HG03521 (cell line): ENCODE results near the gene ZFPM1.

Experiments
- ATAC-seq: cut with Tn5 transposase; IDR thresholded peaks from one replicate; pipeline ENCODE4 v1.9.1; 2021; ENCODE audit warnings: mild to moderate bottlenecking, moderate library complexity; ENCODE audit not compliant: unreplicated experiment

The ZFPM1 gene

GRCh38 chr16:88417684-88418476 is 35.2 kb upstream of the ZFPM1 start:
- ATAC-seq: no peak

- no peak for ATAC-seq
These were observed 34.2 kb upstream of the ZFPM1 start for GRCh38 chr16:88418869-88419268.

DNA sequence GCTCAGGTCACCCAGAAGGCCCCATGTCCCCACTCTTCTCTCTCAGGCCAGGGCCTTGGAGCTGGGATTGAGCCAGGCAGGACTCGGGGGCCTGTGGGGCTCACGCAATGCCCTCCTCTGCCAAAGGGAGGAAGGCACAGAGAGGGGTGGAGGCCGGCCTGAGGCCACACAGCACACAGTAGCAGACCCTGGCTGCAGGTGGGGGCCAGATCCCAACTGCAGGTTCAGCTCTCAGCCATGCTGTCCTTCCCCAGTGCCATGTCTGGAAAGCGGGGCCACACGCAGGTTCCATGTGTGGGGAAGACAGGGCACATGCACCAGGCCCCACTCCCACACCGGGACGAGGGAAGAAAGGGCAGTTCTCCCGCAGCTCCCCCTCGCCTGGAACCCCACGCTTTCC is 33.3 kb upstream of the ZFPM1 start:
- no peak for ATAC-seq

DNA sequence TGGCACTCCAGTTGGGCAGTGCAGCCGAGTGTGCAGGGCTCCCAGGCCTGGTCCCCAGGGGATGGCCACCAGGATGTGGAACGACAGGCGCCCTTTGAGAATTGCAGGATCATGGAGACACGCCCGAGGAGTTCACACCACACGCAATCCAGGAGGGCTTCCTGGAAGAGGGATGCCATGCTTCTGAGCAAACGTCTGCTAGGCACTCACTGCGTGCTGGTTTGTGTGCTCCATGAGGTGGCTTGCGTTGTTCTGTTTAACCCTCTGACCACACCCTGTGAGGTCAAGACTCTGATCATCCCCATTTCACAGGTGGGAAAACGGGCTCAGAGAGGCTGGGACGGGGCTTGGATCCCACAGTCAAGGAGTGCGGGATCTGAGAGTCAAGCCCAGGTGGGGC is 32.6 kb upstream of the ZFPM1 start:
- ATAC-seq: no peak

- ATAC-seq: no peak
These were observed 31.8 kb upstream of the ZFPM1 start for GRCh38 chr16:88421301-88421700.

- ATAC-seq: no peak
These were observed 31.1 kb upstream of the ZFPM1 start for GRCh38 chr16:88421871-88422433.

- ATAC-seq: no peak
These were observed 30.2 kb upstream of the ZFPM1 start for GRCh38 chr16:88422733-88423447.

DNA sequence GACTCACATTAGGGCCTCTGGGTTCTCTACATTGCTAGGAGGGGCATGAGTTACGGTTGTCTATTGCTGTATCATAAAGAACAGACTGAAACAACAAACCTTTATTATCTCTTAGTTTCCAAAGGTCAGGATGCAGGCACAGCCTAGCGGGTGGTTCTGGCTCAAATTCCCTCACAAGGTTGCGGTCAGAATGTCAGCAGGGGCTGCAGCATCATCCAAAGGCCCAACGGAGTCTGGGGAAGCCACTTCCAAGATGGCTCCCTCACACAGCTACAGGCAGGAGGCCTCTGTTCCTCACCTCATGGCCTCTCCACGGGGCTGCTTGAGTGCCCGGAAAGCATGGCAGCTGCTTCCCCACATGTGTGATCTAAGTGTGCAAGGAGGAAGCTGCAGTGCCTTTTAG is 29.6 kb upstream of the ZFPM1 start:
- no peak for ATAC-seq

- no peak for ATAC-seq
These were observed 28.4 kb upstream of the ZFPM1 start for GRCh38 chr16:88424587-88425235.

DNA sequence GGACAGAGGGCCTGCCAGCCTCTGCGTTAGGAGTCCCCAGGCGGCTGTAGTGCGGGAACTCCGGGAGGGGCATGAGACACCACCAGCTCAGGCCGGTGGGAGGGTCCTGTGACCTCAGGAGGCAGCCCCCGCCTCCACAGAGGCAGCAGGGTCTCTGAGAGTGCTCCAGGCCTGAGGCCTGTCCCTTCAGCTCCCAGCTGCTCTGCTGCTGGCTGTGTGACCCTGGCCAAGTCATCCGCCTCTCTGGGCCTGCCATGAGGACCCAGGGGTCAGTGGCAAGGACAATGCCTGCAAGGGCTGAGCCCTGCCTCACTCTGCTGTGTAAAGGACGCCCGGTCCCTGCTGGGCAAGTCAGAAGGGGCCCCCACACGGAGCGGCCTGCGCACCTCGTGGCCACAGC is 27.1 kb upstream of the ZFPM1 start:
- no peak for ATAC-seq

DNA sequence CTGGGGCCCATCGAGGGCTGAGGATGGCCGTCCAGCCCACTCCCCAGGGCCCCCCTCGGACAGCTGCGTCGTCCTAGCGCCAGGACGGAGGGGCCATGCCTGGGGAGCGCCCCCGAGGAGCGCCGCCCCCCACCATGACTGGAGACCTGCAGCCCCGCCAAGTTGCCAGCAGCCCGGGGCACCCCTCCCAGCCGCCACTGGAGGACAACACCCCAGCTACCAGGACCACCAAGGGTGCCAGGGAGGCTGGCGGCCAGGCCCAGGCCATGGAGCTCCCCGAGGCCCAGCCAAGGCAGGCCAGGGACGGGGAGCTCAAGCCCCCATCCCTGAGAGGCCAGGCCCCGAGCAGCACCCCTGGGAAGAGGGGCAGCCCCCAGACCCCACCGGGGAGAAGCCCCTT is 25.7 kb upstream of the ZFPM1 start:
- no peak for ATAC-seq

DNA sequence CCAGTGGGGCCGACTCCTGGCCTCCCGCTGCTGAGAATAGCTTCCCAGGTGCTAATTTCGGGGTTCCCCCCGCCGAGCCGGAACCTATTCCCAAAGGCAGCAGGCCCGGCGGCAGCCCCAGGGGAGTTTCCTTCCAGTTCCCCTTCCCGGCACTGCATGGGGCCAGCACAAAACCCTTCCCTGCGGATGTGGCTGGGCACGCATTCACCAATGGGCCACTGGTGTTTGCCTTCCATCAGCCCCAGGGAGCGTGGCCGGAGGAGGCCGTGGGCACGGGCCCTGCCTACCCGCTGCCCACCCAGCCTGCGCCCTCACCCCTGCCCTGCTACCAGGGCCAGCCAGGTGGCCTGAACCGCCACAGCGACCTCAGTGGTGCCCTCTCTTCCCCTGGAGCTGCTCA is 24.9 kb upstream of the ZFPM1 start:
- no peak for ATAC-seq

DNA sequence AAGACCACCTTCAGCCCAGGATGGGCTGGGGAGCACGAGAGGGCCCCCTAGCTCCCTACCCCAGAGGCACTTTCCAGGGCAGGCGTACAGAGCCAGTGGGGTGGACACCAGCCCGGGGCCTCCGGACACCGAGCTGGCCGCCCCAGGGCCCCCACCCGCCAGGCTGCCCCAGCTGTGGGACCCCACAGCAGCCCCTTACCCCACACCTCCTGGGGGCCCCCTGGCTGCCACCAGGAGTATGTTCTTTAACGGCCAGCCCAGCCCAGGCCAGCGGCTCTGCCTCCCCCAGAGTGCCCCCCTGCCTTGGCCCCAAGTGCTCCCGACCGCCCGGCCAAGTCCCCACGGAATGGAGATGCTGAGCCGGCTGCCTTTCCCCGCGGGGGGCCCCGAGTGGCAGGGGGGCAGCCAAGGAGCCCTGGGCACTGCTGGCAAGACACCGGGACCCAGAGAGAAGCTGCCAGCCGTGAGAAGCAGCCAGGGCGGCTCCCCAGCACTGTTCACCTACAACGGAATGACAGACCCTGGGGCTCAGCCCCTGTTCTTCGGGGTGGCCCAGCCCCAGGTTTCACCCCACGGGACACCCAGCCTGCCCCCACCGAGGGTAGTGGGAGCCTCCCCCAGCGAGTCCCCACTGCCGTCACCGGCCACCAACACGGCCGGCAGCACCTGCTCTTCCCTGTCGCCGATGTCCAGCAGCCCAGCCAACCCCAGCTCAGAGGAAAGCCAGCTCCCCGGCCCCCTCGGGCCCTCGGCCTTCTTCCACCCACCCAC is 24.3 kb upstream of the ZFPM1 start:
- ATAC-seq: no peak

GRCh38 chr16:88429387-88430184 is 23.5 kb upstream of the ZFPM1 start:
- ATAC-seq: no peak

GRCh38 chr16:88430185-88430523 is 22.9 kb upstream of the ZFPM1 start:
- no peak for ATAC-seq

DNA sequence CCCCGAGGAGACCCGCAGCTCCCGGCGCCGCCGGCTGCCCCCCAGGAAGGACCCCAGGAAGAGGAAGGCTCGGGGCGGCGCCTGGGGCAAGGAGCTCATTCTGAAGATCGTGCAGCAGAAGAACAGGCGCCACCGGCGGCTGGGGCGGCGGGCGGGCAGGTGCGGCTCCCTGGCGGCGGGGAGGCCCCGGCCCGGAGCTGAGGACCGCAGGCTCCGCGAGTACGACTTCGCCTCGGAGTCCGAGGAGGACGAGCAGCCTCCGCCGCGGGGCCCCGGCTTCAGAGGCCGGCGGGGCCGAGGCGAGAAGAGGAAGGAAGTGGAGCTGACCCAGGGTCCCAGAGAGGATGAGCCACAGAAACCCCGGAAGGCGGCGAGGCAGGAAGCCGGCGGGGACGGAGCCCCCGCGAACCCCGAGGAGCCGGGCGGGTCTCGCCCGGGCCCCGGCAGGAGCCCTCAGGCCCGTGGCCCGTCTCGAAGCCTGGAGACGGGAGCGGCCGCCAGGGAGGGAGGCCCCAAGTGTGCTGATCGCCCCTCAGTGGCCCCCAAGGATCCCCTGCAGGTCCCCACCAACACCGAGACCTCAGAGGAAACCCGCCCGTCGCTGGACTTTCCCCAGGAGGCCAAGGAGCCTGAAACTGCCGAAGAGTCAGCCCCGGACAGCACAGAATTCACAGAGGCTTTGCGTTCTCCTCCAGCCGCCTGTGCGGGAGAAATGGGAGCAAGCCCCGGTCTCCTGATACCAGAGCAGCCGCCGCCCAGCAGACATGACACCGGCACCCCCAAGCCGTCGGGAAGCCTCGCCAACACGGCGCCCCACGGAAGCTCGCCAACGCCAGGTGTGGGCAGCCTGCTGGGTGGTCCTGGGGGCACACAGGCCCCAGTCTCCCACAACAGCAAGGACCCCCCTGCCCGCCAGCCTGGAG is 22.3 kb upstream of the ZFPM1 start:
- no peak for ATAC-seq

GRCh38 chr16:88431651-88432050 is 21.4 kb upstream of the ZFPM1 start:
- ATAC-seq: no peak

GRCh38 chr16:88432174-88432573 is 20.9 kb upstream of the ZFPM1 start:
- no peak for ATAC-seq

- ATAC-seq: no peak
These were observed 20.3 kb upstream of the ZFPM1 start for GRCh38 chr16:88432753-88433152.
